HepG2 (cell line): ENCODE results near the gene SEC16A. TPM values are rescaled to one million over a fixed set of nuclear protein-coding genes. Genes with fewer than 3 reads are reported as not detected.

Experiments used
- FIP1L1 ChIP-seq: fragments of 200-400 bp; formaldehyde crosslinking; IDR thresholded peaks from 2 replicates; pipeline ENCODE4 v1.6.1; 2018; ENCODE audit warnings: low read depth, mild to moderate bottlenecking, low read length, moderate library complexity, borderline replicate concordance; ENCODE audit not compliant: insufficient read depth
- FOXP1 ChIP-seq, 2 experiments: fragments of 450-650 bp in 1 of 2; IDR thresholded peaks; 2 replicates each; pipeline ENCODE4 v1.6.1; 2017 to 2018; ENCODE audit warnings: antibody characterized with exemption in 1 of 2
- HDAC1 ChIP-seq: sonication (generic); formaldehyde crosslinking; IDR thresholded peaks from 2 replicates; pipeline ENCODE4 v1.5.1; 2020; ENCODE audit warnings: mild to moderate bottlenecking, missing genetic modification reagents
- HNF4G ChIP-seq, 2 experiments: sonication (generic) in 1 of 2; formaldehyde crosslinking in 1 of 2; IDR thresholded peaks; 2 replicates each; pipeline versions ENCODE4 v1.4.0 to v1.6.1; 2011 to 2020; ENCODE audit warnings: borderline replicate concordance in 2 of 2, low read depth in 2 of 2, mild to moderate bottlenecking in 2 of 2, low read length in 1 of 2, missing genetic modification reagents in 1 of 2, moderate library complexity in 1 of 2
- ISX ChIP-seq: sonication (generic); formaldehyde crosslinking; conservative IDR thresholded peaks from 2 replicates; pipeline ENCODE4 v1.5.0; 2020; ENCODE audit warnings: missing genetic modification reagents
- MIXL1 ChIP-seq: IDR thresholded peaks from 2 replicates; pipeline ENCODE4 v1.6.1; 2016
- NFATC3 ChIP-seq: sonication (generic); formaldehyde crosslinking; IDR thresholded peaks from 2 replicates; pipeline ENCODE4 v1.5.1; 2020; ENCODE audit warnings: mild to moderate bottlenecking, missing genetic modification reagents
- NFE2L1 ChIP-seq: sonication (generic); formaldehyde crosslinking; IDR thresholded peaks from 2 replicates; pipeline ENCODE4 v1.4.0; 2020; ENCODE audit warnings: missing genetic modification reagents, mild to moderate bottlenecking, borderline replicate concordance
- PHF21A ChIP-seq: sonication (generic); formaldehyde crosslinking; IDR thresholded peaks from 2 replicates; pipeline ENCODE4 v1.5.0; 2020; ENCODE audit warnings: mild to moderate bottlenecking, missing genetic modification reagents
- PHF8 ChIP-seq: sonication (generic); formaldehyde crosslinking; IDR thresholded peaks from 2 replicates; pipeline ENCODE4 v1.5.0; 2020; ENCODE audit warnings: missing genetic modification reagents
- PRMT3 ChIP-seq: sonication (generic); formaldehyde crosslinking; IDR thresholded peaks from 2 replicates; pipeline ENCODE4 v1.8.1; 2022; ENCODE audit warnings: low read depth, mild to moderate bottlenecking, moderate library complexity, missing genetic modification reagents, borderline replicate concordance
- SALL1 ChIP-seq: sonication (generic); formaldehyde crosslinking; IDR thresholded peaks from 2 replicates; pipeline ENCODE4 v1.8.0; 2022; ENCODE audit warnings: mild to moderate bottlenecking, missing genetic modification reagents
- SOX6 ChIP-seq, 2 experiments: fragments of 450-650 bp in 1 of 2; sonication (generic) in 1 of 2; formaldehyde crosslinking in 1 of 2; IDR thresholded peaks; 2 replicates each; pipeline versions ENCODE4 v1.4.0 to v1.6.1; 2017 to 2020; ENCODE audit warnings: antibody characterized with exemption in 1 of 2, mild to moderate bottlenecking in 1 of 2, missing genetic modification reagents in 1 of 2
- ZBTB7B ChIP-seq: sonication (generic); formaldehyde crosslinking; IDR thresholded peaks from 2 replicates; pipeline ENCODE4 v1.4.0; 2020; ENCODE audit warnings: missing genetic modification reagents
- ZMYM4 ChIP-seq: sonication (generic); formaldehyde crosslinking; IDR thresholded peaks from 2 replicates; pipeline ENCODE4 v1.8.1; 2023; ENCODE audit warnings: mild to moderate bottlenecking, missing genetic modification reagents
- ZNF383 ChIP-seq: sonication (generic); formaldehyde crosslinking; IDR thresholded peaks from 2 replicates; pipeline ENCODE4 v1.4.0; 2020; ENCODE audit warnings: missing genetic modification reagents, mild to moderate bottlenecking, borderline replicate concordance
- ZNF572 ChIP-seq: sonication (generic); formaldehyde crosslinking; IDR thresholded peaks from 2 replicates; pipeline ENCODE4 v1.5.1; 2020; ENCODE audit warnings: mild to moderate bottlenecking, missing genetic modification reagents
- ZNF720 ChIP-seq: sonication (generic); formaldehyde crosslinking; IDR thresholded peaks from 2 replicates; pipeline ENCODE4 v1.4.0; 2020; ENCODE audit warnings: missing genetic modification reagents
- polyA plus RNA-seq, 8 experiments: library from polyadenylated mRNA; depleted of rRNA in 3 of 8; stranded (reverse) in 7 of 8; unstranded in 1 of 8; fragments of >200 nt; fragmentation: Illumina TruSeq in 4 of 8; extraction: Trizol in 4 of 8; gene quantifications; 2 replicates each; pipeline versions ENCODE4 v1.2.1 to v1.2.3, GENCODE V29; 2011 to 2016; ENCODE audit warnings: low read depth in 4 of 8, missing spikeins in 1 of 8, mixed read lengths in 1 of 8; ENCODE audit not compliant: insufficient read depth in 1 of 8
- total RNA-seq, 5 experiments: library from RNA; depleted of rRNA; stranded (reverse); fragments of >200 nt; fragmentation: Illumina TruSeq; extraction: Trizol; gene quantifications; 2 replicates each; pipeline ENCODE4 v1.2.3, GENCODE V29; 2016; ENCODE audit warnings: low read depth in 1 of 5
- TF ChIP-seq, protein P1 (sequence below): sonication (generic); formaldehyde crosslinking; IDR thresholded peaks from 2 replicates; pipeline ENCODE4 v1.8.0; 2022; ENCODE audit warnings: missing genetic modification reagents, mild to moderate bottlenecking, moderate library complexity, borderline replicate concordance
- TF ChIP-seq, protein P2 (sequence below): sonication (generic); formaldehyde crosslinking; IDR thresholded peaks from 2 replicates; pipeline ENCODE4 v1.4.0; 2020; ENCODE audit warnings: missing genetic modification reagents
- TF ChIP-seq, protein P3 (sequence below): sonication (generic); formaldehyde crosslinking; IDR thresholded peaks from 2 replicates; pipeline ENCODE4 v1.4.0; 2020; ENCODE audit warnings: mild to moderate bottlenecking, missing genetic modification reagents, borderline replicate concordance

The SEC16A gene
- total and polyA plus RNA-seq, 2 of the 13 experiments (the other 11 are each of a cell fraction or from before 2014, with no cell fraction given): 15.9 to 18.9 TPM

DNA sequence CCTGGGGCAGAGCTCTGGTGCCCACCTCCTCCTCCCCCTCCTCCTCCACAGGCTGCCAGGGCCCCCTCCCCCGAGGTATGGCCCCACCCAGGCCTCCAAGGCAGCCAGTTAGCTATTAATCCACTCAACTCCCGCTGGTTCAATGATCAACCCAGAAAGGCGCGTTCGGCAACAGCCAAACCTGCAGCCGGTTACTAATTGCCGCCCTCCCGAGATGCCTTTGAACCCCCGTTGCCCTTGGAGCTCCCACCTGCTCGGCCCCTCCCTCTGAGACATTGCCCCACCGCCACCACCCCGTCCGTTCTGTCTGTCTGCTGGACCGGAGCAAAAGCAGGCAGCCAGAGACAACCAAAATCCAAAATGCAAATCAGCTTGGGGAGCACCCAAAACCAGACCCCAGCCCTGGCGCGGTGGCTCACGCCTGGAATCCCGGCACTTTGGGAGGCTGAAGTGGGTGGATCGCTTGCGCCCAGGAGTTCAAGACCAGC, 37.3 kb upstream of the SEC16A start (continued):
- TF ChIP-seq SOX6 (IDR thresholded peaks at IDR 0.05): no peak
- peak; percentile 56 for TF ChIP-seq SOX6 (CRISPR knock-in tag; IDR thresholded peaks at IDR 0.05)
- TF ChIP-seq PHF8 (CRISPR knock-in tag): no peak
- TF ChIP-seq, protein P1, sequence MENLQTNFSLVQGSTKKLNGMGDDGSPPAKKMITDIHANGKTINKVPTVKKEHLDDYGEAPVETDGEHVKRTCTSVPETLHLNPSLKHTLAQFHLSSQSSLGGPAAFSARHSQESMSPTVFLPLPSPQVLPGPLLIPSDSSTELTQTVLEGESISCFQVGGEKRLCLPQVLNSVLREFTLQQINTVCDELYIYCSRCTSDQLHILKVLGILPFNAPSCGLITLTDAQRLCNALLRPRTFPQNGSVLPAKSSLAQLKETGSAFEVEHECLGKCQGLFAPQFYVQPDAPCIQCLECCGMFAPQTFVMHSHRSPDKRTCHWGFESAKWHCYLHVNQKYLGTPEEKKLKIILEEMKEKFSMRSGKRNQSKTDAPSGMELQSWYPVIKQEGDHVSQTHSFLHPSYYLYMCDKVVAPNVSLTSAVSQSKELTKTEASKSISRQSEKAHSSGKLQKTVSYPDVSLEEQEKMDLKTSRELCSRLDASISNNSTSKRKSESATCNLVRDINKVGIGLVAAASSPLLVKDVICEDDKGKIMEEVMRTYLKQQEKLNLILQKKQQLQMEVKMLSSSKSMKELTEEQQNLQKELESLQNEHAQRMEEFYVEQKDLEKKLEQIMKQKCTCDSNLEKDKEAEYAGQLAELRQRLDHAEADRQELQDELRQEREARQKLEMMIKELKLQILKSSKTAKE (CRISPR knock-in tag): peak; percentile 62; the same call in 1 of the 2 replicates
- TF ChIP-seq, protein P2, sequence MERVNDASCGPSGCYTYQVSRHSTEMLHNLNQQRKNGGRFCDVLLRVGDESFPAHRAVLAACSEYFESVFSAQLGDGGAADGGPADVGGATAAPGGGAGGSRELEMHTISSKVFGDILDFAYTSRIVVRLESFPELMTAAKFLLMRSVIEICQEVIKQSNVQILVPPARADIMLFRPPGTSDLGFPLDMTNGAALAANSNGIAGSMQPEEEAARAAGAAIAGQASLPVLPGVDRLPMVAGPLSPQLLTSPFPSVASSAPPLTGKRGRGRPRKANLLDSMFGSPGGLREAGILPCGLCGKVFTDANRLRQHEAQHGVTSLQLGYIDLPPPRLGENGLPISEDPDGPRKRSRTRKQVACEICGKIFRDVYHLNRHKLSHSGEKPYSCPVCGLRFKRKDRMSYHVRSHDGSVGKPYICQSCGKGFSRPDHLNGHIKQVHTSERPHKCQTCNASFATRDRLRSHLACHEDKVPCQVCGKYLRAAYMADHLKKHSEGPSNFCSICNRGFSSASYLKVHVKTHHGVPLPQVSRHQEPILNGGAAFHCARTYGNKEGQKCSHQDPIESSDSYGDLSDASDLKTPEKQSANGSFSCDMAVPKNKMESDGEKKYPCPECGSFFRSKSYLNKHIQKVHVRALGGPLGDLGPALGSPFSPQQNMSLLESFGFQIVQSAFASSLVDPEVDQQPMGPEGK (CRISPR knock-in tag): peak; percentile 87
- TF ChIP-seq ZMYM4 (CRISPR knock-in tag): 0 out of 2 replicates have a peak, but pooled peaks have one; percentile 23
- 0 out of 2 replicates have a peak, but pooled peaks have one; percentile 26 for TF ChIP-seq FIP1L1
- no peak for TF ChIP-seq NFE2L1 (CRISPR knock-in tag)
- no peak for TF ChIP-seq NFATC3 (CRISPR knock-in tag)
- no peak for TF ChIP-seq ISX (CRISPR knock-in tag)
- peak; percentile 70; the same call in 1 of the 2 replicates for TF ChIP-seq PHF21A (CRISPR knock-in tag)
- peak; percentile 47; the same call in 1 of the 2 replicates for TF ChIP-seq MIXL1 (CRISPR knock-in tag)
- no peak for TF ChIP-seq PRMT3 (CRISPR knock-in tag)
- TF ChIP-seq ZNF383: no peak
- TF ChIP-seq FOXP1 (IDR thresholded peaks at IDR 0.05): no peak
- TF ChIP-seq FOXP1 (CRISPR knock-in tag; IDR thresholded peaks at IDR 0.05): 0 out of 2 replicates have a peak, but pooled peaks have one; percentile 14
- TF ChIP-seq HDAC1: 0 out of 2 replicates have a peak, but pooled peaks have one; percentile 35
- TF ChIP-seq, protein P3, sequence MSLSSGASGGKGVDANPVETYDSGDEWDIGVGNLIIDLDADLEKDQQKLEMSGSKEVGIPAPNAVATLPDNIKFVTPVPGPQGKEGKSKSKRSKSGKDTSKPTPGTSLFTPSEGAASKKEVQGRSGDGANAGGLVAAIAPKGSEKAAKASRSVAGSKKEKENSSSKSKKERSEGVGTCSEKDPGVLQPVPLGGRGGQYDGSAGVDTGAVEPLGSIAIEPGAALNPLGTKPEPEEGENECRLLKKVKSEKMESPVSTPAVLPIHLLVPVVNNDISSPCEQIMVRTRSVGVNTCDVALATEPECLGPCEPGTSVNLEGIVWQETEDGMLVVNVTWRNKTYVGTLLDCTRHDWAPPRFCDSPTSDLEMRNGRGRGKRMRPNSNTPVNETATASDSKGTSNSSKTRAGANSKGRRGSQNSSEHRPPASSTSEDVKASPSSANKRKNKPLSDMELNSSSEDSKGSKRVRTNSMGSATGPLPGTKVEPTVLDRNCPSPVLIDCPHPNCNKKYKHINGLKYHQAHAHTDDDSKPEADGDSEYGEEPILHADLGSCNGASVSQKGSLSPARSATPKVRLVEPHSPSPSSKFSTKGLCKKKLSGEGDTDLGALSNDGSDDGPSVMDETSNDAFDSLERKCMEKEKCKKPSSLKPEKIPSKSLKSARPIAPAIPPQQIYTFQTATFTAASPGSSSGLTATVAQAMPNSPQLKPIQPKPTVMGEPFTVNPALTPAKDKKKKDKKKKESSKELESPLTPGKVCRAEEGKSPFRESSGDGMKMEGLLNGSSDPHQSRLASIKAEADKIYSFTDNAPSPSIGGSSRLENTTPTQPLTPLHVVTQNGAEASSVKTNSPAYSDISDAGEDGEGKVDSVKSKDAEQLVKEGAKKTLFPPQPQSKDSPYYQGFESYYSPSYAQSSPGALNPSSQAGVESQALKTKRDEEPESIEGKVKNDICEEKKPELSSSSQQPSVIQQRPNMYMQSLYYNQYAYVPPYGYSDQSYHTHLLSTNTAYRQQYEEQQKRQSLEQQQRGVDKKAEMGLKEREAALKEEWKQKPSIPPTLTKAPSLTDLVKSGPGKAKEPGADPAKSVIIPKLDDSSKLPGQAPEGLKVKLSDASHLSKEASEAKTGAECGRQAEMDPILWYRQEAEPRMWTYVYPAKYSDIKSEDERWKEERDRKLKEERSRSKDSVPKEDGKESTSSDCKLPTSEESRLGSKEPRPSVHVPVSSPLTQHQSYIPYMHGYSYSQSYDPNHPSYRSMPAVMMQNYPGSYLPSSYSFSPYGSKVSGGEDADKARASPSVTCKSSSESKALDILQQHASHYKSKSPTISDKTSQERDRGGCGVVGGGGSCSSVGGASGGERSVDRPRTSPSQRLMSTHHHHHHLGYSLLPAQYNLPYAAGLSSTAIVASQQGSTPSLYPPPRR (CRISPR knock-in tag): peak; percentile 74
- peak; percentile 49; the same call in 1 of the 2 replicates for TF ChIP-seq SALL1 (CRISPR knock-in tag)
- no peak for TF ChIP-seq ZNF572 (CRISPR knock-in tag)
- TF ChIP-seq ZNF720 (CRISPR knock-in tag): no peak
- TF ChIP-seq ZBTB7B (CRISPR knock-in tag): peak; percentile 68; the same call in 1 of the 2 replicates
- peak; percentile 35; the same call in 1 of the 2 replicates for TF ChIP-seq HNF4G (IDR thresholded peaks at IDR 0.05; ENCODE audit: borderline replicate concordance, low read depth, low read length)
- no peak for TF ChIP-seq HNF4G (CRISPR knock-in tag; IDR thresholded peaks at IDR 0.05; ENCODE audit: borderline replicate concordance, low read depth)
